GM12872 (cell line): Measurements from ENCODE around the gene DRD3.

Source experiments
- CTCF ChIP-seq: IDR thresholded peaks from 3 replicates; pipeline ENCODE4 v1.5.1; 2011; ENCODE audit warnings: low read depth, mild to moderate bottlenecking, low read length, moderate library complexity; ENCODE audit not compliant: insufficient read depth

The DRD3 gene

GRCh38 chr3:114110439-114110838 lies 68.4 kb downstream of the DRD3 start:
- TF ChIP-seq CTCF, result no peak

- no peak for TF ChIP-seq CTCF
Observed at GRCh38 chr3:114108137-114108536, 70.7 kb downstream of the DRD3 start.

- no peak for TF ChIP-seq CTCF
Observed at GRCh38 chr3:114104414-114104813, 74.4 kb downstream of the DRD3 start.

GRCh38 chr3:114103858-114104257 lies 75.0 kb downstream of the DRD3 start:
- no peak for TF ChIP-seq CTCF

- no peak for TF ChIP-seq CTCF
Observed at GRCh38 chr3:114103181-114103580, 75.7 kb downstream of the DRD3 start.

GRCh38 chr3:114101101-114101500 lies 77.8 kb downstream of the DRD3 start:
- TF ChIP-seq CTCF, result no peak

- no peak for TF ChIP-seq CTCF
Observed at GRCh38 chr3:114095796-114096195, 83.1 kb downstream of the DRD3 start.

GRCh38 chr3:114093596-114093995 lies 85.3 kb downstream of the DRD3 start:
- no peak for TF ChIP-seq CTCF
